Activated T-cell treated with anti-CD3 and anti-CD28 coated beads for 1 hour (primary cell): ENCODE measurements around the gene CARD10.
A peak's percentile ranks its signal among the peaks of the same experiment; 100 is the strongest.

Source experiments
- DNase-seq: peaks from one replicate; pipeline ENCODE4 v3.0.0-alpha.2; 2020; ENCODE audit warnings: low read depth

The CARD10 gene

DNA sequence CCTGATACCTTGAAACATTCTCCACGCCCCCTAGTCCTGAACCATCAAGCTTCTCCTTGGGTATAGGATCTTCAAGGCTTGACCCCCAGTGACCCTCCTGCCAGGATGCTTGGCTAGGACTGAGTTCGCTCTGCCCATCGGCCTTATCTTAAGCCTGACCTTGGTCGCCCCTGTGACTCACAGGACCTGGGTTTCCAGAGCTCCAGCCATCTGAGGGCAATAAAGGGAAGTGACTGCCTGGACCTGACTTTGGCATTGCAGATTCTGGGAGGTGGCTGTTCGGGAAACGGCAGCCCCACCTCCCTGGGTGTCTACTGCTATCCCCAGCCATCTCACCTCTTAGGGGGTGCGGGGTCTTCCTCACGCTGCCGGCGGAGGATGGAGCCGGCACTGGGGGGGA is 15.4 kb downstream of the CARD10 start:
- no peak for DNase-seq

DNA sequence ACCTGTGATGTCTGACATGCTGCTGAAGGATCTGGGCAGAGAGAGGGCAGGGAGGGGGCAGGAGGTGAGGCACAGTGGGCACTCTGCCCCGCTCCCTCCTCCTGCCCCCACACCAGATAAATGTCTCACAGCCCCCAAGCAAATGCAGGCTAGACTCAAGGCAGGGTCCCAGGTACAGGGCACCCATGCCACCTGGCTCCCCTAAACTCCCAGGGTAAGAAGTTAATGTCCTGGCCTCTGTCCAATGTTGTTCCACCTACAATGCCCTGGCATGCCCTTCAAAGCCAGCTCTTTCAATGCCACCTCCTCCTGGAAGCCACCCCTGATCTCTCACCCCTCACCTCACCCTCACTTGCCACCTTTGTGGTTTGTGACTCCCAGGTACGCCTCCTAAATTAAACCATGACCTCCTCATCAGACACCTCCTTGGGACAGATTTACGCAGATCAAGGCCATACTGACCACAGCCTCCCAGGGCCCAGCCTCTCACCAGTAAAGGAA is 16.0 kb downstream of the CARD10 start:
- no peak for DNase-seq

GRCh38 chr22:37502342-37503182 is 16.7 kb downstream of the CARD10 start:
- no peak for DNase-seq

GRCh38 chr22:37501610-37502341 is 17.4 kb downstream of the CARD10 start:
- DNase-seq, result no peak

GRCh38 chr22:37500745-37501609 is 18.2 kb downstream of the CARD10 start:
- no peak for DNase-seq

GRCh38 chr22:37499789-37500540 is 19.2 kb downstream of the CARD10 start:
- no peak for DNase-seq

DNA sequence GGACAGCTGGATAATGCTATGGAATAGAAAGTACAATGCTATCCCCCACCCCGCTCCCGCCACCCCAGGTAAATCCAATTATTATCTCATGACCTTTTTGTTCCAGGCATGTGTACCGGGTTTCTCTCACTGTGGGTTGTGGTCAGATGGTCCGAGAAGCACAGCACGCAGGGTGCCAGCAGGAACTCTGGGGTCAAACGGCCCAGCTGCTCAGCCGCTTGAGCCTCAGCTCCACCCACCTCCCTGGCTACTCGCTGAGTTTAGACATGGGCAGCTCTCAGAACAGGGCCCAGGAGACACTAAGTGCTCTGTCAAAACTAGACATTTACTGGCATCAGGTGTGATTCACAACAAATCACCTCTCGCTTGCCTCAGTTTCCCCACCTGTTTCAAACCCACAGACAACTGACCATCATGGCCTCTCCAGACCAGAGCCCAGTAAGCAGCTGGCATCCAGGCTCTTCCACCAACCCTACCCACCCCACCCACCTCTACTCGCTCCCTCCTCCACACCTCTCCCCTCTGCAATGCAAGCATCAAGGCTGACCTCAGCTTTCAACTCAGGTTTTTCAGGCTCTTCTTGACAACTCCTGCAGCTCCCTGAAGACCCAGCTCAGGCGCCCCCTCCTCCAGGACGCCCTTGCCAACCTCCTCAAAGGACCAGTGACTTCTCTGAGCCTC is 20.0 kb downstream of the CARD10 start:
- DNase-seq, result no peak

GRCh38 chr22:37498289-37498909 is 20.8 kb downstream of the CARD10 start:
- DNase-seq, result peak; percentile 63

DNA sequence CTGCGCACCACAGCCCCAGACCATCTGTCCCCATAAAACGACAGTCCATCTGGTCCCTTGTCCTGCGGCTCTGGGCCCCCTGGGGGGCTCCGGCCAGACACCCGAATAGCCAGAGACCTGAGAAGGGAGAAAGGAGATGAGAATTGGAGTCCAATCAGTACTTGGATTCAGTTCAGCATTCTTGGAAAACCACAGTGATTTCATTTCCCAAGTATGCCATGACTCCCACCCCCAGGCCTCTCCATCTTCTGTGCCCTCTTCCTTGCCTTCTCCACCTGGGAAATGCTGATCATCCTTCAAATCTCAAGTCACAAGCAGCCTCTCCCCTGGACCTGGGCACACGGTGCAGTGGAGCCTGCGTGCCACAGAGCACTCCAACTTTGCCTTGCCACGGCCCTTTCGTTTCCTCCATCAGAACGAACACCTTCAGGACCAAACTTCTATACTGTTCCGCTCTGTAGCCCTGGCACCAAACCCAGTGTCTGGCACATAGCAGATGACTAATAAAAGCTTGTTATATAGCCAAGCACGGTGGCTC is 22.1 kb downstream of the CARD10 start:
- DNase-seq, result no peak

DNA sequence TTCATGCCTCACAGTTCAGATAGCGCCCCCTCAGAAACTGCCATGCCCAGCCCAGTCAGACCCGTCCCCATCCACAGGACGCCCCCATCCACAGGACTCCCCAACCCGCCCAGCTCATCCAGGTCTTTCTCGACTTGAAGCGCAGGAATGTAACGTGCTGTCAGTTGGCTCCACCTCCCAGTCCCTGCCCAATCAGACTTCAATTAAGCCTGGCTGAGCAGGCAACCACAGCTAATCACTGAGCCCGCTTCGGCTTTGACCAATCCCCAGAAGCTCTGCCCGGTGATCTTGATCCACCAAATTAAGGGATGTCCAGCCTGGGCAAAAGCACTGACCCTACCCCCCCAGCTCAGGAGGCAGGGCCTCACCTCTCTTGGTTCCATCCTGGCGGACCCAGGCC is 22.6 kb downstream of the CARD10 start:
- no peak for DNase-seq

- DNase-seq, result no peak
Observed at GRCh38 chr22:37493979-37494378, 25.2 kb downstream of the CARD10 start.

GRCh38 chr22:37492428-37493344 is 26.5 kb downstream of the CARD10 start:
- DNase-seq, result peak; percentile 45

- no peak for DNase-seq
Observed at GRCh38 chr22:37491559-37492427, 27.4 kb downstream of the CARD10 start.

GRCh38 chr22:37491106-37491505 is 28.1 kb downstream of the CARD10 start:
- no peak for DNase-seq

GRCh38 chr22:37489983-37490382 is 29.2 kb downstream of the CARD10 start:
- DNase-seq, result no peak

GRCh38 chr22:37488337-37489135 is 30.7 kb downstream of the CARD10 start:
- DNase-seq, result no peak

- DNase-seq, result no peak
Observed at GRCh38 chr22:37487571-37487970, 31.6 kb downstream of the CARD10 start.
